ENCODE measurements around the gene PPARA. TPM values are rescaled to one million over a fixed set of nuclear protein-coding genes. Genes with fewer than 3 reads are reported as not detected.

Gene PPARA
- total RNA-seq, 1 experiment from 2014 or later = 14.5 TPM

- intact Hi-C loops (cut with micrococcal nuclease) = no loop called here
- no TSS peak for BruUV-seq (replicated peaks)
- POLR2A ChIA-PET = no interaction called here
- DNase-seq (ENCODE audit: low read depth, low spot score) = no peak
- no peak overlapping the region for H3K4me3 ChIP-seq (replicated peaks in 1 of 2; ENCODE audit: low read depth in 1 of 2, low read length in 2 of 2)
- H3K79me2 ChIP-seq (ENCODE audit: insufficient read depth, low read length) = no peaks in the 10 kb centered on the region
- no peak for ATAC-seq
- TF ChIP-seq, protein P1, sequence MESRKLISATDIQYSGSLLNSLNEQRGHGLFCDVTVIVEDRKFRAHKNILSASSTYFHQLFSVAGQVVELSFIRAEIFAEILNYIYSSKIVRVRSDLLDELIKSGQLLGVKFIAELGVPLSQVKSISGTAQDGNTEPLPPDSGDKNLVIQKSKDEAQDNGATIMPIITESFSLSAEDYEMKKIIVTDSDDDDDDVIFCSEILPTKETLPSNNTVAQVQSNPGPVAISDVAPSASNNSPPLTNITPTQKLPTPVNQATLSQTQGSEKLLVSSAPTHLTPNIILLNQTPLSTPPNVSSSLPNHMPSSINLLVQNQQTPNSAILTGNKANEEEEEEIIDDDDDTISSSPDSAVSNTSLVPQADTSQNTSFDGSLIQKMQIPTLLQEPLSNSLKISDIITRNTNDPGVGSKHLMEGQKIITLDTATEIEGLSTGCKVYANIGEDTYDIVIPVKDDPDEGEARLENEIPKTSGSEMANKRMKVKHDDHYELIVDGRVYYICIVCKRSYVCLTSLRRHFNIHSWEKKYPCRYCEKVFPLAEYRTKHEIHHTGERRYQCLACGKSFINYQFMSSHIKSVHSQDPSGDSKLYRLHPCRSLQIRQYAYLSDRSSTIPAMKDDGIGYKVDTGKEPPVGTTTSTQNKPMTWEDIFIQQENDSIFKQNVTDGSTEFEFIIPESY (IDR thresholded peaks at IDR 0.05; ENCODE audit: extremely low read depth, insufficient replicate concordance, low read length) = no peak
- TF ChIP-seq CBX3 (IDR thresholded peaks at IDR 0.05; ENCODE audit: low read depth) (no peak), ELF1 (IDR thresholded peaks at IDR 0.05; ENCODE audit: borderline replicate concordance, low read depth) (no peak), SIN3A (IDR thresholded peaks at IDR 0.05; ENCODE audit: low read depth) (no peak), POLR2AphosphoS5 (IDR thresholded peaks at IDR 0.05; ENCODE audit: low read depth, low read length) (no peak), ZFX (IDR thresholded peaks at IDR 0.05) (no peak), SP1 (IDR thresholded peaks at IDR 0.05; ENCODE audit: low read depth) (no peak), TCF7L2 (IDR thresholded peaks at IDR 0.05; ENCODE audit: borderline replicate concordance, extremely low read depth, insufficient read depth, insufficient read length) (no peak), POLR2A (IDR thresholded peaks at IDR 0.05; ENCODE audit: borderline replicate concordance, extremely low read depth, insufficient read depth, insufficient read length) (no peak), EZH2phosphoT487 (IDR thresholded peaks at IDR 0.05; ENCODE audit: borderline replicate concordance) (no peak), RAD21 (IDR thresholded peaks at IDR 0.05; ENCODE audit: low read depth) (no peak), FOSL1 (IDR thresholded peaks at IDR 0.05; ENCODE audit: low read depth) (no peak)
- no peak overlapping the region for H2AFZ ChIP-seq (ENCODE audit: low read depth, low read length, poor library complexity, severe bottlenecking)
- peaks cover 3% of the 10 kb centered on the region in 2 experiments; a peak in 2 of 4 replicates for H3K9me3 ChIP-seq (ENCODE audit: control insufficient read depth in 1 of 2, insufficient read depth in 1 of 2, low read depth in 1 of 2, low read length in 2 of 2)
- H3K27me3 ChIP-seq (ENCODE audit: insufficient read depth, low read length) = no peaks in the 10 kb centered on the region
- H4K20me1 ChIP-seq (ENCODE audit: insufficient read depth) = no peaks in the 10 kb centered on the region
- H3K4me1 ChIP-seq (ENCODE audit: control insufficient read depth in 1 of 2, insufficient read depth in 2 of 2, low read length in 2 of 2) = no peaks in the 10 kb centered on the region
- H3K27ac ChIP-seq (ENCODE audit: low read depth, low read length) = no peak overlapping the region
- H3K36me3 ChIP-seq (ENCODE audit: control insufficient read depth in 1 of 2, insufficient read depth in 2 of 2, low read length in 2 of 2) = peaks cover 0 to 2% of the 10 kb centered on the region in 2 experiments; a peak in 2 of 4 replicates
- H3K9ac ChIP-seq (ENCODE audit: low read length) = no peak overlapping the region
- RAD21 ChIA-PET (ENCODE audit: low non-redundant PET in 1 of 2, low total read pairs in 2 of 2, uncharacterized antibody in 2 of 2, unreplicated experiment in 2 of 2) = no interaction called here
- CTCF ChIA-PET = no interaction called here
- H3K4me2 ChIP-seq (ENCODE audit: low read length) = no peak overlapping the region
- no peaks in the 10 kb centered on the region for H3K9me2 ChIP-seq (ENCODE audit: insufficient read depth)
These were observed 63.8 kb downstream of the PPARA start for GRCh38 chr22:46214149-46214548.
